ENCODE data around the gene SAMD9. TPM values are rescaled to one million over a fixed set of nuclear protein-coding genes. Genes with fewer than 3 reads are reported as not detected.

Gene SAMD9
- total RNA-seq, 3 donors from 2014 or later, result 5.6 to 9.2 (median 7.9) TPM

GRCh38 chr7:93120592-93121549 is 3.1 kb upstream of the SAMD9 start:
- Histone ChIP-seq H3K4me1 (no peaks in the 10 kb centered on the region), H3K27ac (no peak overlapping the region), H3K27me3 (no peaks in the 10 kb centered on the region), H3K9me3 (no peaks in the 10 kb centered on the region), H3K4me3 (no peak overlapping the region), H3K36me3 (no peaks in the 10 kb centered on the region)
- TF ChIP-seq CTCF (IDR thresholded peaks at IDR 0.05), result no peak
- DNase-seq (ENCODE audit: low spot score in 2 of 2), result no peak
- intact Hi-C loops (cut with DNase I; ENCODE audit: low total_unique reads), result no loop called here

- no peak for TF ChIP-seq CTCF (IDR thresholded peaks at IDR 0.05)
- TF ChIP-seq POLR2AphosphoS5 (IDR thresholded peaks at IDR 0.05), result no peak
- no peak for TF ChIP-seq POLR2A (IDR thresholded peaks at IDR 0.05)
- Histone ChIP-seq H3K27ac (no peak overlapping the region), H3K9me3 (no peaks in the 10 kb centered on the region), H3K4me3 (no peak overlapping the region), H3K36me3 (no peaks in the 10 kb centered on the region), H3K27me3 (no peaks in the 10 kb centered on the region), H3K4me1 (no peaks in the 10 kb centered on the region)
- no peak for DNase-seq (ENCODE audit: low spot score in 2 of 2)
- intact Hi-C loops (cut with DNase I; ENCODE audit: low total_unique reads), result no loop called here
These were observed 1.6 kb upstream of the SAMD9 start for GRCh38 chr7:93119191-93119905.

- Histone ChIP-seq H3K4me1 (no peaks in the 10 kb centered on the region), H3K27ac (peak overlapping the region in 1 of 2 donors; percentile 62), H3K27me3 (no peaks in the 10 kb centered on the region), H3K4me3 (peak overlapping the region; percentile 40 to 66 (median 45)), H3K36me3 (no peaks in the 10 kb centered on the region), H3K9me3 (peaks cover 2 to 3% of the 10 kb centered on the region in 2 donors)
- no peak for DNase-seq (ENCODE audit: low spot score in 2 of 2)
- no peak for TF ChIP-seq POLR2AphosphoS5 (IDR thresholded peaks at IDR 0.05)
- TF ChIP-seq POLR2A (IDR thresholded peaks at IDR 0.05), result no peak
- no peak for TF ChIP-seq CTCF (IDR thresholded peaks at IDR 0.05)
- intact Hi-C loops (cut with DNase I; ENCODE audit: low total_unique reads), result no loop called here
These were observed 452 bp downstream of the SAMD9 start for GRCh38 chr7:93117327-93117726.

GRCh38 chr7:93115796-93116195 is 2.0 kb downstream of the SAMD9 start:
- intact Hi-C loops (cut with DNase I; ENCODE audit: low total_unique reads), result no loop called here
- H3K27me3 ChIP-seq, result no peaks in the 10 kb centered on the region
- TF ChIP-seq CTCF (IDR thresholded peaks at IDR 0.05), result no peak
- TF ChIP-seq POLR2AphosphoS5 (IDR thresholded peaks at IDR 0.05), result no peak
- no peak for TF ChIP-seq POLR2A (IDR thresholded peaks at IDR 0.05)
- no peaks in the 10 kb centered on the region for H3K36me3 ChIP-seq
- peaks cover 3 to 5% of the 10 kb centered on the region in 2 donors for H3K9me3 ChIP-seq
- peak overlapping the region in 1 of 3 donors; percentile 66 for H3K4me3 ChIP-seq
- no peaks in the 10 kb centered on the region for H3K4me1 ChIP-seq
- DNase-seq (ENCODE audit: low spot score in 2 of 2), result no peak
- no peak overlapping the region for H3K27ac ChIP-seq

- Histone ChIP-seq H3K4me3 (no peak overlapping the region), H3K27ac (no peak overlapping the region), H3K4me1 (no peaks in the 10 kb centered on the region), H3K36me3 (peaks cover 11% of the 10 kb centered on the region), H3K9me3 (peaks cover 50 to 83% of the 10 kb centered on the region in 2 donors), H3K27me3 (no peaks in the 10 kb centered on the region)
- intact Hi-C loops (cut with DNase I; ENCODE audit: low total_unique reads), result no loop called here
- TF ChIP-seq CTCF (IDR thresholded peaks at IDR 0.05), result no peak
- DNase-seq (ENCODE audit: low spot score in 2 of 2), result no peak
These were observed 9.8 kb downstream of the SAMD9 start for GRCh38 chr7:93108003-93108402.
